ENCODE data around the gene SLC48A1.

The SLC48A1 gene

GRCh38 chr12:47742253-47742825, 30.7 kb upstream of the SLC48A1 start:
- DNase-seq, result peak; percentile 64
- in situ Hi-C loops (cut with MboI; ENCODE audit: low pct_unique_long_range_greater_than_20kb, low sequenced_read_pairs), result loop anchor here (5.0 to 25.0 kb wide), 2 partner anchors 35 to 95 kb away; no protein-coding TSS in a partner anchor

- no peak for DNase-seq
- in situ Hi-C loops (cut with MboI; ENCODE audit: low pct_unique_long_range_greater_than_20kb, low sequenced_read_pairs), result loop anchor here (5.0 to 25.0 kb wide), 2 partner anchors 34 to 94 kb away; no protein-coding TSS in a partner anchor
These were observed 29.7 kb upstream of the SLC48A1 start for GRCh38 chr12:47743311-47743860.

- in situ Hi-C loops (cut with MboI; ENCODE audit: low pct_unique_long_range_greater_than_20kb, low sequenced_read_pairs), result loop anchor here (5.0 to 25.0 kb wide), 2 partner anchors 33 to 93 kb away; no protein-coding TSS in a partner anchor
- DNase-seq, result peak; percentile 38
These were observed 28.9 kb upstream of the SLC48A1 start for GRCh38 chr12:47744005-47744651.

GRCh38 chr12:47744778-47745436, 28.1 kb upstream of the SLC48A1 start:
- in situ Hi-C loops (cut with MboI; ENCODE audit: low pct_unique_long_range_greater_than_20kb, low sequenced_read_pairs), result loop anchor here (5.0 to 25.0 kb wide), 2 partner anchors 32 to 92 kb away; no protein-coding TSS in a partner anchor
- no peak for DNase-seq

- no peak for DNase-seq
- in situ Hi-C loops (cut with MboI; ENCODE audit: low pct_unique_long_range_greater_than_20kb, low sequenced_read_pairs), result loop anchor here (25.0 kb wide), 1 partner anchor 92 kb away; no protein-coding TSS in a partner anchor
These were observed 27.5 kb upstream of the SLC48A1 start for GRCh38 chr12:47745485-47746041.

- in situ Hi-C loops (cut with MboI; ENCODE audit: low pct_unique_long_range_greater_than_20kb, low sequenced_read_pairs), result loop anchor here (25.0 kb wide), 1 partner anchor 91 kb away; no protein-coding TSS in a partner anchor
- DNase-seq, result no peak
These were observed 27.0 kb upstream of the SLC48A1 start for GRCh38 chr12:47746073-47746472.

GRCh38 chr12:47746523-47746922, 26.5 kb upstream of the SLC48A1 start:
- in situ Hi-C loops (cut with MboI; ENCODE audit: low pct_unique_long_range_greater_than_20kb, low sequenced_read_pairs), result loop anchor here (25.0 kb wide), 1 partner anchor 91 kb away; no protein-coding TSS in a partner anchor

GRCh38 chr12:47747126-47747525, 25.9 kb upstream of the SLC48A1 start:
- in situ Hi-C loops (cut with MboI; ENCODE audit: low pct_unique_long_range_greater_than_20kb, low sequenced_read_pairs), result loop anchor here (25.0 kb wide), 1 partner anchor 90 kb away; no protein-coding TSS in a partner anchor
- no peak for DNase-seq

More at GRCh38 chr12:47746523-47746922, 26.5 kb upstream of the SLC48A1 start:
- DNase-seq, result no peak

GRCh38 chr12:47747596-47748506, 25.2 kb upstream of the SLC48A1 start:
- DNase-seq, result no peak
- in situ Hi-C loops (cut with MboI; ENCODE audit: low pct_unique_long_range_greater_than_20kb, low sequenced_read_pairs), result loop anchor here (25.0 kb wide), 1 partner anchor 89 kb away; no protein-coding TSS in a partner anchor

GRCh38 chr12:47748507-47748828, 24.6 kb upstream of the SLC48A1 start:
- DNase-seq, result no peak
- in situ Hi-C loops (cut with MboI; ENCODE audit: low pct_unique_long_range_greater_than_20kb, low sequenced_read_pairs), result loop anchor here (25.0 kb wide), 1 partner anchor 89 kb away; no protein-coding TSS in a partner anchor

GRCh38 chr12:47748899-47749298, 24.1 kb upstream of the SLC48A1 start:
- DNase-seq, result no peak
- in situ Hi-C loops (cut with MboI; ENCODE audit: low pct_unique_long_range_greater_than_20kb, low sequenced_read_pairs), result loop anchor here (25.0 kb wide), 1 partner anchor 88 kb away; no protein-coding TSS in a partner anchor

GRCh38 chr12:47750229-47750798, 22.7 kb upstream of the SLC48A1 start:
- DNase-seq, result no peak
- in situ Hi-C loops (cut with MboI; ENCODE audit: low pct_unique_long_range_greater_than_20kb, low sequenced_read_pairs), result no loop called here

GRCh38 chr12:47750916-47751470, 22.0 kb upstream of the SLC48A1 start:
- DNase-seq, result no peak
- in situ Hi-C loops (cut with MboI; ENCODE audit: low pct_unique_long_range_greater_than_20kb, low sequenced_read_pairs), result no loop called here

GRCh38 chr12:47751561-47751960, 21.5 kb upstream of the SLC48A1 start:
- in situ Hi-C loops (cut with MboI; ENCODE audit: low pct_unique_long_range_greater_than_20kb, low sequenced_read_pairs), result no loop called here
- DNase-seq, result no peak

- in situ Hi-C loops (cut with MboI; ENCODE audit: low pct_unique_long_range_greater_than_20kb, low sequenced_read_pairs), result no loop called here
- DNase-seq, result no peak
These were observed 20.9 kb upstream of the SLC48A1 start for GRCh38 chr12:47752121-47752520.

- DNase-seq, result no peak
- in situ Hi-C loops (cut with MboI; ENCODE audit: low pct_unique_long_range_greater_than_20kb, low sequenced_read_pairs), result no loop called here
These were observed 20.5 kb upstream of the SLC48A1 start for GRCh38 chr12:47752552-47752951.
